Activated T-cell treated with anti-CD3 and anti-CD28 coated beads, Interleukin-2, amount 50 U/mL, for 24 hours (primary cell): Measurements from ENCODE around the gene ARG2.
"Not testable (repeated sequence)": the region's sequence is repeated elsewhere in the genome, so short reads cannot be mapped to it uniquely, and the experiment has no call there.

Experiments
- DNase-seq: peaks from one replicate; pipeline ENCODE4 v3.0.0-alpha.2; 2020
- H3K27ac Mint-ChIP-seq: 2 replicates; pipeline ENCODE4 v1.8.0; 2020; ENCODE audit warnings: mild to moderate bottlenecking, mixed read lengths
- H3K27me3 Mint-ChIP-seq: 2 replicates; pipeline ENCODE4 v1.8.0; 2020; ENCODE audit warnings: mixed read lengths
- H3K36me3 Mint-ChIP-seq: 2 replicates; pipeline ENCODE4 v1.8.0; 2020; ENCODE audit warnings: low read depth, mixed read lengths
- H3K4me1 Mint-ChIP-seq: 2 replicates; pipeline ENCODE4 v1.8.0; 2020; ENCODE audit warnings: low read depth, mixed read lengths
- H3K4me3 Mint-ChIP-seq: 2 replicates; pipeline ENCODE4 v1.8.0; 2020; ENCODE audit warnings: mild to moderate bottlenecking, moderate library complexity, mixed read lengths
- H3K9me3 Mint-ChIP-seq: 2 replicates; pipeline ENCODE4 v1.8.0; 2020; ENCODE audit warnings: mixed read lengths

Gene ARG2

GRCh38 chr14:67602995-67603545, 16.6 kb upstream of the ARG2 start:
- peaks cover 23% of the 10 kb centered on the region for H3K4me1 Mint-ChIP-seq
- no peak overlapping the region for H3K27ac Mint-ChIP-seq

DNA sequence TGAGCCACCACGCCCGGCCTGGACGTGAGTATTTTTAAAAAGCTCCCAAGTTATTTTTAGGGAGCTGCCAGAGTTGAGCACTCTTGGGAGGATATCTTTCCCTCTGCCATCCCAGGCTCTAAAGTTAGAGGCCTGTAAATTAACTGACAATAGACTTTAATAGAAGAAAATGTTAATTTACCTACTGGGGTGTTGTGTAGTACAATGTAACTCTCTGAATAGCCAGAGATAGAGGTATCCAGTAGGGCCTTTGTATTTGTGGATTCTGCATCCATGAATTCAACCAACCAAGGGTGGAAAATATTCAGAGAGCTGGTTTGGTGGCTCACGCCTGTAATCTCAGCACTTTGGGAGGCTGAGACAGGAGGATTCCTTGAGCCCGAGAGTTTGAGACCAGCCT, 12.1 kb upstream of the ARG2 start:
- Mint-ChIP-seq H3K4me3 (no peak overlapping the region), H3K27ac (no peak overlapping the region), H3K27me3 (peaks cover 5% of the 10 kb centered on the region), H3K36me3 (no peaks in the 10 kb centered on the region), H3K9me3 (no peaks in the 10 kb centered on the region), H3K4me1 (peaks cover 10% of the 10 kb centered on the region)
- no peak for DNase-seq

More at GRCh38 chr14:67602995-67603545, 16.6 kb upstream of the ARG2 start:
- DNase-seq: no peak
- H3K9me3 Mint-ChIP-seq: peaks cover 2% of the 10 kb centered on the region
- no peaks in the 10 kb centered on the region for H3K27me3 Mint-ChIP-seq
- H3K36me3 Mint-ChIP-seq: peaks cover 12% of the 10 kb centered on the region
- no peak overlapping the region for H3K4me3 Mint-ChIP-seq

DNA sequence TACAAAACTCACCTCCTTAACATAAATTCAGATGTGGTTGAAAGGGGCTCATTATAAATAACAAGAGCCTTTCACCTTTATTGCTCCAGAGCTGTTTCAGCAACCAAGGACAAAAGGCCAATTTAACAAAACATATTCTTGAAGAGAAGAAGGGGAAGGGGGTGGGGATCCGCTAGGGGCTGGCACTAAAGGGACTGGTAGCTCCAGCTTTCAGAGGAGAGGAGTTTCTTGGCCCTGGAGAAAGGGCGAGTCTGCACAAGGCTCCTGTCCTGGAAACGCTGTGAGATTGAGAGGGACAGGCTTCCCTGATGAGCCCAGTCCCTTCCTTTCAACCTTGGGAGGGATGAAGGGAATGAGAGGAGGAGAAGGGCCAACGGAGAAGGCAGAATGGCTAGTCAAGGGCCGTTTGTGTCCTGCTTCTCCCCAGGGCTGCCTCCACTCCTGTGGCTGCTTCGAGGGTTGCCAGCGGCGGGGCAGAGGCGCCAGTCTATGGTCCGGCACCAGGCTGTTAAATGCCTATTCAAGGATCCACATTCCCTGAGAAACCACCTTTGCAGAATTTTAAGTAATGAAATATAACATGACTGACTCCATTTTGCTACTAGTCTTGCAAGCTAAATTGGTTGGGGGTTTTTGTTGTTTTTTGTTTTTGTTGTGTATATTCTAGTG, 9.9 kb upstream of the ARG2 start:
- Mint-ChIP-seq H3K4me1 (peaks cover 10% of the 10 kb centered on the region), H3K9me3 (no peaks in the 10 kb centered on the region), H3K27ac (no peak overlapping the region), H3K36me3 (no peaks in the 10 kb centered on the region), H3K4me3 (no peak overlapping the region), H3K27me3 (peaks cover 11% of the 10 kb centered on the region)
- DNase-seq: no peak

- no peak for DNase-seq
- Mint-ChIP-seq H3K36me3 (no peaks in the 10 kb centered on the region), H3K9me3 (no peaks in the 10 kb centered on the region), H3K27ac (peak overlapping the region; percentile 26), H3K27me3 (peaks cover 11% of the 10 kb centered on the region), H3K4me3 (no peak overlapping the region), H3K4me1 (peaks cover 10% of the 10 kb centered on the region)
Measured at GRCh38 chr14:67610491-67610890, 9.2 kb upstream of the ARG2 start.

GRCh38 chr14:67618617-67619063, 1.1 kb upstream of the ARG2 start:
- Mint-ChIP-seq H3K36me3 (no peaks in the 10 kb centered on the region), H3K27me3 (peaks cover 6% of the 10 kb centered on the region), H3K27ac (peak overlapping the region; percentile 88), H3K4me1 (peaks cover 37% of the 10 kb centered on the region), H3K9me3 (no peaks in the 10 kb centered on the region), H3K4me3 (peak overlapping the region; percentile 85)
- peak; percentile 32 for DNase-seq

DNA sequence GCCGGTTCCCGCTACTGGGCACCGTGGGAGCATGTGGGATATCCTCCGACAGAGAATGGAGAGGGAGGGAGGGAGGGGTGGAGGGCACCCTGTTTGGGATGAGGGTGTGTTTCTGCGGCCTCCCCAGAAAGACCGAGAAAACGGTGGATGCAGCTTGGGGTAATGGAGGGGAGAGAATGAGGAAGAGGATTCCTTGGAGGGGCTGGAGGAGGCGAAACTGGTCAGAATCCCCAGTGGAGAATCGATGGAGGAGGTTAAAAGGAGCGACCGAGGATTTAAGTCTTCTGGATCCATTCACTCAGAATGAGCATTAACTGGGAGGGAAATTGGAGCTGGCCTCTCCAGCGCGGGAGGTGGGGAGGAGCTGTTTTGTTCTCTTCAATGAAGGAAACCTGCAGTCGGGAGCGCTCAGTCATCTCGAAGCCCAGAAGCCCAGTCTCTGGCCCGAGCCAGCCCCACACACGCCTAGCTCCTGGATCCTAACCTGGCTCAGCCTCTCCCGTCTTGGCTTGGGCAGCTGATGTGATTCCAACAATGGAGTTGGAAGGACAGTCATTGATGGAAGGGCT, 581 bp downstream of the ARG2 start:
- peak; percentile 32 for DNase-seq
- peaks cover 40% of the 10 kb centered on the region for H3K4me1 Mint-ChIP-seq

DNA sequence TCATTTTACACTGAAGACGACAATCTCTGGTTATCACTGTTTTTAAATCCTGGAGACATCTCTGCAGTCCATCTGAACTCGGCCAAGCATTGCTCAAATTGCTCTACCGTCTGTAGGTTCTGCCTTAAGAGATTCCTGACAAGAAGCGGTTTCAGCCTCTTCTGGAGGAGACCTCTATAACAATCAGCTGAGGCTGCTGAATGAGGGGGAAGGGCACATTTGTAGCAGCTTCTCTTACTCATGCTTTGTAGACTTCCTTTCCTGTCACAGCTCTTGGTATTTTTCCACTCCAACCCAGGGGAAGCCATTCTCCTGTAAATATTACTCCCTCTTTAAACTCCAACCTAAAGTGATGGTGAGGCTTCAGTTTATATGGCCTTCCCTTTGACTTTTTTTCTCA, 3.0 kb downstream of the ARG2 start:
- peaks cover 6% of the 10 kb centered on the region for H3K27me3 Mint-ChIP-seq
- H3K4me1 Mint-ChIP-seq: peaks cover 40% of the 10 kb centered on the region
- H3K9me3 Mint-ChIP-seq: no peaks in the 10 kb centered on the region
- no peak for DNase-seq
- H3K4me3 Mint-ChIP-seq: no peak overlapping the region
- H3K36me3 Mint-ChIP-seq: no peaks in the 10 kb centered on the region
- peak overlapping the region; percentile 88 for H3K27ac Mint-ChIP-seq

More for the DNA sequence above, 581 bp downstream of the ARG2 start:
- peak overlapping the region; percentile 46 for H3K27ac Mint-ChIP-seq
- peaks cover 6% of the 10 kb centered on the region for H3K27me3 Mint-ChIP-seq
- peak overlapping the region; percentile 85 for H3K4me3 Mint-ChIP-seq
- H3K9me3 Mint-ChIP-seq: no peaks in the 10 kb centered on the region
- H3K36me3 Mint-ChIP-seq: no peaks in the 10 kb centered on the region

GRCh38 chr14:67623114-67623513, 3.4 kb downstream of the ARG2 start:
- H3K4me1 Mint-ChIP-seq: peaks cover 40% of the 10 kb centered on the region
- DNase-seq: no peak
- peaks cover 6% of the 10 kb centered on the region for H3K27me3 Mint-ChIP-seq
- H3K36me3 Mint-ChIP-seq: no peaks in the 10 kb centered on the region
- H3K4me3 Mint-ChIP-seq: no peak overlapping the region
- peak overlapping the region; percentile 88 for H3K27ac Mint-ChIP-seq
- no peaks in the 10 kb centered on the region for H3K9me3 Mint-ChIP-seq

DNA sequence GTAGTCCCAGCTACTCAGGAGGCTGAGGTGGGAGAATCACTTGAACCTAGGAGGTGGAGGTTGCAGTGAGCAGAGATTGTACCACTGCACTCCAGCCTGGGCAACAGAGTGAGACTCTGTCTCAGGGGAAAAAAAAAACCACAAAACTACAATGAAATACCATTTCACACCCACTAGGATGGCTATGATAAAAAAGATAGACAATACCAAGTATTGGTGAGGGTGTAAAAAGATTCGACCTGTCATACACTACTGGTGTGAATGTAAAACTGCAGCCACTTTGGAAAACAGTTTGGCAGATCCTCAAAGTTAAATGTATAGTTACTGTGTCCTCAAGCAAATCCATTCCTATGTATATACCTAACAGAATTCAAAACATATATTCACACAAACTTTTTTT, 6.4 kb downstream of the ARG2 start:
- not testable (repeated sequence) for H3K36me3 Mint-ChIP-seq, H3K27ac Mint-ChIP-seq, DNase-seq, H3K9me3 Mint-ChIP-seq, H3K27me3 Mint-ChIP-seq, H3K4me3 Mint-ChIP-seq
- peaks cover 17% of the 10 kb centered on the region for H3K4me1 Mint-ChIP-seq

- H3K27ac Mint-ChIP-seq: no peak overlapping the region
- peaks cover 11% of the 10 kb centered on the region for H3K4me1 Mint-ChIP-seq
- no peak for DNase-seq
- no peak overlapping the region for H3K4me3 Mint-ChIP-seq
- H3K27me3 Mint-ChIP-seq: no peaks in the 10 kb centered on the region
- no peaks in the 10 kb centered on the region for H3K9me3 Mint-ChIP-seq
- H3K36me3 Mint-ChIP-seq: no peaks in the 10 kb centered on the region
Measured at GRCh38 chr14:67627519-67627918, 7.8 kb downstream of the ARG2 start.

DNA sequence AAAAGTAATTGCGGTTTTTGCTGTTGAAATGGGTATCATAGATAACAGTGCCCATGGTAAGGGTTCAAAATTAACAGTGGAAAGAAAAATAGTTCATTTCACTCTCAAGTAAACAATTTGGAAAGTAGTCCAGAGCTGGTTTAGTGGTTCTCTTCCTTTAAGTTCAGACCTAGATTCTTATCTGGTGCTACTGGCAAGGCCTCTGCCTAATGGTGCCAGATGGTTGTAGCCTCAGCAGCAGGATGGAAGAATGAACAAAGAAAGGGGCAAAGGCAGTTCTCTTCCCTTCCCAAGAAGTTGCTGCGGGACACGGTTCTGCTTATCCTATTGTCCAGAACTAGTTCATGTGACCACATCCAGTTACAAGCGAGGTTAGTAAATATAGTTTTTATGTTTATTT, 10.5 kb downstream of the ARG2 start:
- H3K36me3 Mint-ChIP-seq: no peaks in the 10 kb centered on the region
- DNase-seq: no peak
- no peaks in the 10 kb centered on the region for H3K9me3 Mint-ChIP-seq
- no peak overlapping the region for H3K27ac Mint-ChIP-seq
- H3K27me3 Mint-ChIP-seq: no peaks in the 10 kb centered on the region
- H3K4me1 Mint-ChIP-seq: no peaks in the 10 kb centered on the region
- H3K4me3 Mint-ChIP-seq: no peak overlapping the region

DNA sequence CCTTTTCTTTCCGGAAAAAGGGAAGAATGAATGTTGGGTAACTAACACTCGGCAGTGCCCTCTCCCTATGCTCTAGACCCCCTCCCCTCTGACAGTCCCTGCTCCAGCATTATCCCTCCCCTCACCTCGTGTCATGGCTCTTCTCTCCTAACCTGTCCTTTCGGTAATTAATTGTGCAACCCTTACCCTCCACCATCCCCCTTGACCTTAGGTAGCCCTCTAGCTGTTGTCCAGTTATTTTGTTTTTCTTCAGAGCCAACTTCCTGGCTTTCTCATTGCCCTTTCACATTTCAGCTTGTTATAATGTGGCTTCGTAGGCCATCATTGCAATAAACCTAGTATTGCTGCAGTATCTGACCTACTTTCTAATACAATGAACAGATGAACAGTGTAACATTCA, 11.2 kb downstream of the ARG2 start:
- Mint-ChIP-seq H3K4me1 (no peaks in the 10 kb centered on the region), H3K27me3 (no peaks in the 10 kb centered on the region), H3K36me3 (no peaks in the 10 kb centered on the region), H3K27ac (no peak overlapping the region), H3K9me3 (no peaks in the 10 kb centered on the region), H3K4me3 (no peak overlapping the region)
- no peak for DNase-seq

GRCh38 chr14:67633451-67634147, 13.9 kb downstream of the ARG2 start:
- H3K9me3 Mint-ChIP-seq: no peaks in the 10 kb centered on the region
- H3K27ac Mint-ChIP-seq: no peak overlapping the region
- no peaks in the 10 kb centered on the region for H3K27me3 Mint-ChIP-seq
- no peaks in the 10 kb centered on the region for H3K4me1 Mint-ChIP-seq
- no peaks in the 10 kb centered on the region for H3K36me3 Mint-ChIP-seq
- H3K4me3 Mint-ChIP-seq: no peak overlapping the region
- DNase-seq: no peak

DNA sequence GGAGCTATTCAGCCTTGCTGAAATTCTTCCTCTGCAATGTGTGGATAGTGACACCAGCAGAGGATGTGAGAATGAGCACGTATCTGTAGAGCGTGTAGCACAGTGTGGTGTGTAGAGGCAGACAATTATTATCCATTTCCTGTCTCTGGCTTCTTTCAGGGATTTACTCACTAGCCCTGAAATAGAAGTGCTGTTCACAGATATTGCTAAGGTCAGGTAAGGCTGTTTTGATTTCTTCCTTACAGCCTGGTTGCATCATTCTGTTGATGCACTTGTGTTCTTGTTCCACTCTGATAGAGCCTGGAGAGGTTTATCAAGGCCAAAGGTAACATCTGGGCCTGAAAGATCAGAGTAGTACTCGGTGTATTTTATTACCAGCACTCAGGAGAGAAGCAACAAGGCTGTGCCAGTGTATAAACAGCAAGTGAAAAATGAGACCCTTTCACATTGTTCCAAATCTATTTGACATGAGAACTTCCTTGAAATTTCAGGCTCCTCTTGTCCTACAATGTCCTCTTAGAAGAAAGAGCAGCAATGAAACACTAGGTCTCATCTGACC, 16.7 kb downstream of the ARG2 start:
- no peak overlapping the region for H3K27ac Mint-ChIP-seq
- H3K9me3 Mint-ChIP-seq: no peaks in the 10 kb centered on the region

More for the DNA sequence above, 16.7 kb downstream of the ARG2 start:
- Mint-ChIP-seq H3K4me1 (no peaks in the 10 kb centered on the region), H3K36me3 (no peaks in the 10 kb centered on the region), H3K4me3 (no peak overlapping the region), H3K27me3 (no peaks in the 10 kb centered on the region)
- DNase-seq: no peak
